Measurements from ENCODE around the gene DMPK. TPM values are rescaled to one million over a fixed set of nuclear protein-coding genes. Genes with fewer than 3 reads are reported as not detected.

The DMPK gene
- total and polyA plus RNA-seq, 2 donors: 49.4 to 223 TPM

- no peaks in the 10 kb centered on the region for H3K36me3 ChIP-seq (ENCODE audit: insufficient read depth)
- H3K4me1 ChIP-seq (ENCODE audit: insufficient read depth): no peaks in the 10 kb centered on the region
- 72% methylated on average over 20 of the region's 20 CpGs for WGBS
- DNase-seq (ENCODE audit: extremely low spot score): no peak
- H3K27ac ChIP-seq (ENCODE audit: low read depth): no peak overlapping the region
- H3K4me3 ChIP-seq (ENCODE audit: low read depth, low read length): no peak overlapping the region
These were observed 38.3 kb upstream of the DMPK start for GRCh38 chr19:45820413-45821102.

GRCh38 chr19:45819769-45820168 lies 37.5 kb upstream of the DMPK start:
- no peak for DNase-seq (ENCODE audit: extremely low spot score)
- no peak overlapping the region for H3K27ac ChIP-seq (ENCODE audit: low read depth)
- WGBS: 86% methylated on average over 6 of the region's 6 CpGs
- H3K4me1 ChIP-seq (ENCODE audit: insufficient read depth): no peaks in the 10 kb centered on the region
- no peaks in the 10 kb centered on the region for H3K36me3 ChIP-seq (ENCODE audit: insufficient read depth)
- H3K4me3 ChIP-seq (ENCODE audit: low read depth, low read length): no peak overlapping the region

- Histone ChIP-seq H3K4me3 (ENCODE audit: low read depth, low read length) (no peak overlapping the region), H3K4me1 (ENCODE audit: insufficient read depth) (no peaks in the 10 kb centered on the region), H3K27ac (ENCODE audit: low read depth) (no peak overlapping the region), H3K36me3 (ENCODE audit: insufficient read depth) (no peaks in the 10 kb centered on the region)
- DNase-seq (ENCODE audit: extremely low spot score): no peak
- 77% methylated on average over 19 of the region's 19 CpGs for WGBS
These were observed 35.5 kb upstream of the DMPK start for GRCh38 chr19:45817725-45818301.

- no peaks in the 10 kb centered on the region for H3K36me3 ChIP-seq (ENCODE audit: insufficient read depth)
- DNase-seq (ENCODE audit: extremely low spot score): peak; percentile 73
- H3K27ac ChIP-seq (ENCODE audit: low read depth): no peak overlapping the region
- no peaks in the 10 kb centered on the region for H3K4me1 ChIP-seq (ENCODE audit: insufficient read depth)
- no peak overlapping the region for H3K4me3 ChIP-seq (ENCODE audit: low read depth, low read length)
- 23% methylated on average over 24 of the region's 24 CpGs for WGBS
These were observed 34.9 kb upstream of the DMPK start for GRCh38 chr19:45817010-45817724.

GRCh38 chr19:45816236-45817009 lies 34.1 kb upstream of the DMPK start:
- H3K27ac ChIP-seq (ENCODE audit: low read depth): no peak overlapping the region
- no peaks in the 10 kb centered on the region for H3K4me1 ChIP-seq (ENCODE audit: insufficient read depth)
- no peak overlapping the region for H3K4me3 ChIP-seq (ENCODE audit: low read depth, low read length)
- no peak for DNase-seq (ENCODE audit: extremely low spot score)
- 68% methylated on average over 18 of the region's 18 CpGs for WGBS
- no peaks in the 10 kb centered on the region for H3K36me3 ChIP-seq (ENCODE audit: insufficient read depth)

GRCh38 chr19:45815481-45816216 lies 33.4 kb upstream of the DMPK start:
- no peak for DNase-seq (ENCODE audit: extremely low spot score)
- Histone ChIP-seq H3K4me3 (ENCODE audit: low read depth, low read length) (peak overlapping the region; percentile 28), H3K27ac (ENCODE audit: low read depth) (no peak overlapping the region), H3K36me3 (ENCODE audit: insufficient read depth) (no peaks in the 10 kb centered on the region), H3K4me1 (ENCODE audit: insufficient read depth) (no peaks in the 10 kb centered on the region)
- WGBS: 9% methylated on average over 44 of the region's 44 CpGs

- Histone ChIP-seq H3K27ac (ENCODE audit: low read depth) (no peak within 1 kb of the TSS), H3K4me1 (ENCODE audit: insufficient read depth) (no peaks in the 10 kb centered on the region), H3K4me3 (ENCODE audit: low read depth, low read length) (peak within 1 kb of the TSS; percentile 28), H3K36me3 (ENCODE audit: insufficient read depth) (no peaks in the 10 kb centered on the region)
- no peak for DNase-seq (ENCODE audit: extremely low spot score)
- WGBS: 20% methylated on average over 40 of the region's 40 CpGs
These were observed 32.7 kb upstream of the DMPK start, which contains the start of gene RSPH6A for GRCh38 chr19:45814851-45815480. RSPH6A (minus strand) TSS chr19:45815308; CDS start chr19:45815176, 132 bp downstream.

GRCh38 chr19:45814166-45814780 lies 32.0 kb upstream of the DMPK start:
- Histone ChIP-seq H3K36me3 (ENCODE audit: insufficient read depth) (no peaks in the 10 kb centered on the region), H3K27ac (ENCODE audit: low read depth) (no peak overlapping the region), H3K4me1 (ENCODE audit: insufficient read depth) (no peaks in the 10 kb centered on the region), H3K4me3 (ENCODE audit: low read depth, low read length) (no peak overlapping the region)
- 86% methylated on average over 12 of the region's 12 CpGs for WGBS
- no peak for DNase-seq (ENCODE audit: extremely low spot score)

GRCh38 chr19:45812297-45812696 lies 30.0 kb upstream of the DMPK start:
- H3K27ac ChIP-seq (ENCODE audit: low read depth): no peak overlapping the region
- WGBS: 91% methylated on average over 6 of the region's 6 CpGs
- no peak overlapping the region for H3K4me3 ChIP-seq (ENCODE audit: low read depth, low read length)
- no peaks in the 10 kb centered on the region for H3K36me3 ChIP-seq (ENCODE audit: insufficient read depth)
- no peak for DNase-seq (ENCODE audit: extremely low spot score)
- no peaks in the 10 kb centered on the region for H3K4me1 ChIP-seq (ENCODE audit: insufficient read depth)

GRCh38 chr19:45809643-45810159 lies 27.4 kb upstream of the DMPK start:
- Histone ChIP-seq H3K4me1 (ENCODE audit: insufficient read depth) (no peaks in the 10 kb centered on the region), H3K27ac (ENCODE audit: low read depth) (no peak overlapping the region), H3K4me3 (ENCODE audit: low read depth, low read length) (no peak overlapping the region), H3K36me3 (ENCODE audit: insufficient read depth) (no peaks in the 10 kb centered on the region)
- WGBS: 46% methylated on average over 7 of the region's 7 CpGs
- no peak for DNase-seq (ENCODE audit: extremely low spot score)

GRCh38 chr19:45805719-45806118 lies 23.4 kb upstream of the DMPK start:
- Histone ChIP-seq H3K4me3 (ENCODE audit: low read depth, low read length) (no peak overlapping the region), H3K4me1 (ENCODE audit: insufficient read depth) (no peaks in the 10 kb centered on the region), H3K27ac (ENCODE audit: low read depth) (no peak overlapping the region), H3K36me3 (ENCODE audit: insufficient read depth) (no peaks in the 10 kb centered on the region)
- DNase-seq (ENCODE audit: extremely low spot score): no peak

- no peak overlapping the region for H3K27ac ChIP-seq (ENCODE audit: low read depth)
- H3K4me3 ChIP-seq (ENCODE audit: low read depth, low read length): no peak overlapping the region
- 90% methylated on average over 8 of the region's 8 CpGs for WGBS
- no peaks in the 10 kb centered on the region for H3K36me3 ChIP-seq (ENCODE audit: insufficient read depth)
- no peak for DNase-seq (ENCODE audit: extremely low spot score)
- no peaks in the 10 kb centered on the region for H3K4me1 ChIP-seq (ENCODE audit: insufficient read depth)
These were observed 22.6 kb upstream of the DMPK start for GRCh38 chr19:45804959-45805230.

Data from urinary bladder (tissue), 4 donors.